Measurements from ENCODE around the gene MMP23B.

DNA sequence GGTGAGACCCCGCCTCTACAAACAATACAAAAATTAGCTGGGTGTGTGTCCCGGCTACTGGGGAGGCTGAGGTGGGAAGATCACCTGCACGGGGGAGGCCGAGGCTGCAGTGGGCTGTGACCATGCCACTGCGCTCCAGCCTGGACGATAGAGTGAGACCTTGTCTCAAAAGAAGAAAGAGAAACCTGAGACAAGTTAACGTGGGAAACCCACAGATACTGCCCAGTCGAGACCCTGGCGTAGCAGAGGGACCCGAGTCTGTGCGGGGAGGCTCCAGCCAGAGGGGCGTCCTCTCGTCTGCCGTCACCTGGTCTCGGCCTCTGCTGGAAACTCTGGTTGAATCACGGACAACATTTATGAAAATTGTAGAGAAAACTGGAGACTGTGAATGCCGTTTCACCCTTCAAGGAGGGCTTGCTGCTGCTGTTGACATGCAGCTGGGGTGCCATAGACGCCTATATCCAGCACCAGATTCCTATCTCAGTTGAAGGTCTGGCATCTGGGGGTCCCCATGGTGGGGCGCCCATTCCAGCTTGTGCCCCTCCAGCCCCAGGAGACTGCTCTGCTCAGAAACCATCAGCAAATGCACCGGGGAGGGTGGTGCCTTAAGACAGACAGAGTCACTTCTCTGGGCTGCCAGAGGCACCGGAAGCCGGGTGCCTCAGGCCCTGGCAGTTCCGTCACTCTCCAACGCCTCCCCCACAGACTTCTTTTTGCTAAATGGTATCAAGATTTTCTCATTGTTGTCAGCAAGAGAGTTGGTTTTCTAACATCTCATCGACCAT is 40.4 kb downstream of the MMP23B start:
- TF ChIP-seq YY1 (IDR thresholded peaks at IDR 0.05; ENCODE audit: insufficient read depth, insufficient read length) (no peak), SUZ12 (IDR thresholded peaks at IDR 0.05; ENCODE audit: extremely low read depth, insufficient read depth, insufficient read length) (no peak), ZNF274 (IDR thresholded peaks at IDR 0.05; ENCODE audit: low read depth, low read length) (no peak)
